ENCODE data around the gene CCDC88B. TPM values are rescaled to one million over a fixed set of nuclear protein-coding genes. Genes with fewer than 3 reads are reported as not detected.
A peak's percentile ranks its signal among the peaks of the same experiment; 100 is the strongest.

The CCDC88B gene
- total RNA-seq, 1 donor from 2014 or later = 5.1 TPM

GRCh38 chr11:64297699-64298358 is 42.2 kb upstream of the CCDC88B start:
- Histone ChIP-seq H3K36me3 (no peaks in the 10 kb centered on the region), H3K27ac (no peak overlapping the region), H3K9me3 (no peaks in the 10 kb centered on the region), H3K4me1 (peaks cover 11 to 15% of the 10 kb centered on the region in 2 donors), H3K27me3 (peaks cover 9% of the 10 kb centered on the region), H3K4me3 (no peak overlapping the region)
- intact Hi-C loops (cut with DNase I) = no loop called here
- no peak for TF ChIP-seq CTCF (IDR thresholded peaks at IDR 0.05)
- DNase-seq (ENCODE audit: low spot score in 2 of 2) = peak in 1 of 2 donors; percentile 64

GRCh38 chr11:64298966-64299846 is 40.8 kb upstream of the CCDC88B start:
- peaks cover 9% of the 10 kb centered on the region for H3K27me3 ChIP-seq
- intact Hi-C loops (cut with DNase I) = no loop called here
- H3K4me1 ChIP-seq = peaks cover 11 to 18% of the 10 kb centered on the region in 2 donors
- no peak overlapping the region for H3K27ac ChIP-seq
- peak overlapping the region; percentile 32 to 64 for H3K4me3 ChIP-seq
- no peaks in the 10 kb centered on the region for H3K9me3 ChIP-seq
- no peak for TF ChIP-seq CTCF (IDR thresholded peaks at IDR 0.05)
- peak in 1 of 2 donors; percentile 74 for DNase-seq (ENCODE audit: low spot score in 2 of 2)
- H3K36me3 ChIP-seq = no peaks in the 10 kb centered on the region

- Histone ChIP-seq H3K36me3 (no peaks in the 10 kb centered on the region), H3K4me1 (peaks cover 11 to 19% of the 10 kb centered on the region in 2 donors), H3K27ac (no peak within 1 kb of the TSS), H3K4me3 (peak within 1 kb of the TSS; percentile 32 to 64), H3K27me3 (peaks cover 9% of the 10 kb centered on the region), H3K9me3 (no peaks in the 10 kb centered on the region)
- no peak for TF ChIP-seq CTCF (IDR thresholded peaks at IDR 0.05)
- intact Hi-C loops (cut with DNase I) = loop anchor here (5.0 kb wide), 1 partner anchor 73 kb away; the partner anchor contains the start of genes NUDT22 and TRPT1
- DNase-seq (ENCODE audit: low spot score in 2 of 2) = peak in 1 of 2 donors; percentile 70
These were observed 40.0 kb upstream of the CCDC88B start, which contains the start of gene CATSPERZ for GRCh38 chr11:64299847-64300648. CATSPERZ (plus strand) TSS chr11:64300358; CDS start chr11:64300411, 53 bp downstream.

- no peak for TF ChIP-seq CTCF (IDR thresholded peaks at IDR 0.05)
- intact Hi-C loops (cut with DNase I) = loop anchor here (1.0 to 5.0 kb wide), 5 partner anchors 52 to 99 kb away; partner anchors contain the start of genes FKBP2, NUDT22, PLCB3 and RPS6KA4
- no peaks in the 10 kb centered on the region for H3K9me3 ChIP-seq
- peaks cover 14 to 23% of the 10 kb centered on the region in 2 donors for H3K4me1 ChIP-seq
- DNase-seq (ENCODE audit: low spot score in 2 of 2) = no peak
- H3K4me3 ChIP-seq = no peak overlapping the region
- H3K27ac ChIP-seq = no peak overlapping the region
- no peaks in the 10 kb centered on the region for H3K36me3 ChIP-seq
- H3K27me3 ChIP-seq = no peaks in the 10 kb centered on the region
These were observed 36.6 kb upstream of the CCDC88B start for GRCh38 chr11:64303109-64304031.

Data from ascending aorta (tissue), 2 donors.